Left hindlimb (tissue), 1 donor: ENCODE results near the gene TIMP4.

Source experiments
- DNase-seq: peaks from one replicate; pipeline ENCODE4 v3.0.0-alpha.2; 2018

TIMP4 gene

DNA sequence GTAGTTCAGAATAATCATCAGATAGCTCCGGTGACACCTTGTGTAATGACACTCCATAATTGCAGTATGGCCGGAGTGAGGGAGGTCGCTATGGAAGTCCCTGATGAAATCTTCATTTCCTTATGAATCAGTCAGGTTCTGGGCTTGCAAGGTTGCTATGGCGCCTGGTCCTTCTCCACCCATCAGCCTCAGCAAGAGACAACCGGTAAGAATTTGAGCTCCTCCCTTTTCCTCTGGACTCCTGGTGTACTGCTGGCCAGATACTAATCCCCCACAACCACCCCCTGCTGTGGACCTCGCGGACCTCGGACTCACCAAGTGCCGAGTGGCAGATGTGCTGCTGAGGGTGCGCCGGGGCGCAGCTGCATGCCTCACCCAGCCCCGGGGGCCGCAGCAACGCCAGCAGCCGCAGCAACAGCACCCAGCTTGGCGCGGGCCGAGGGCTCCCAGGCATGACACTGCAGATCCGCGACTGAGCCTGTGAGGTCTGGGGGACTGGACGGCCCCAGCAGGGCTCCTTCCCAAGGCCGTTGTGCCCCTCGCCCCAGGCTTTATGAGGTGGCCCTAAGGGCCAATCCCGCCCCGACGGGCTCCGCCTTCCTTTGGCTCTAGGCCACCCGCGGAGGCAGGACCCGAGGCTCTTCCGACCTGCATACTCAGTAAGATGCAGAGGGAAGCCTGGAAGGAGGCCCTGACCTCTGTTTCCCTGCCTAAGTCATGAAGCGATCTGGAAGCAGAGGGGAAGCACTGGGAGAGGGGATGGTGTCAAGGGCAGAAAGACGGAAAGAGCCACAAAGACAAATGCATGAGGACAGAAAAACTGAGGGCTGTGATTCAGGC lies at the start of gene TIMP4:
Gene TIMP4 (minus strand): TSS at position 526 of the 840 bp plus-strand sequence. CDS start 72 bp downstream, at position 454.
- no peak for DNase-seq

DNA sequence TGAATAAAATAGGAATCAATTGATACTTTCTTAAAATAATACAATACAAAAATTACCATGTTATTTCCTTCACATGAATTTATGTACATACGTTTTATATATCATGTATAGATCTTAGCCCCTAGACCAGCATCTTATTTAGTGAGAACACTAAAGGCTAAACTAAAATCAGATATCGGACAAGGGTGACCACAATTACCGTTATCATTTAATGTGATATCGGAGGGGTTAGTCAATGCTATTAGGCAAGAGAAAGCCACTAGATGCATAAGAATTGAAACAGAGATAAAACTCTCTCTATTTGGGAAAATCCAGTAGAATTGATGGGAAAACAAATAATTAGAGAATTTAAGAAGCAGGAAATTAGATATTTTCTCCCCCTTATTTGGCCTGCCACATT lies 46.5 kb upstream of the TIMP4 start:
- no peak for DNase-seq

DNA sequence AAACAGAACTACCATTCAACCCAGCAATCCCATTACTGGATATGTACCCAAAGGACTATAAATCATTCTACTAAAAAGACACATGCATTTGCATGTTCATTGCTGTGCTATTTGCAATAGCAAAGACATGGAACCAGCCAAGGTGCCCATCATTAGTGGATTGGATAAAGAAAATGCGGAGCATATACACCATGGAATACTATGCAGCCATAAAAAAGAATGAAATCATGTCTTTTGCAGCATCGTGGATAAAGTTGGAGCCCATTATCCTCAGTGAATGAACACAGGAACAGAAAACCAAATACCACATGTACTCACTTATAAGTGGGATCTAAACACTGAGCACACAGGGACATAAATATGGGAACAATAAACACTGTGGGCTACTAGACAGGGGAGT lies 43.1 kb upstream of the TIMP4 start:
- DNase-seq = no peak

DNA sequence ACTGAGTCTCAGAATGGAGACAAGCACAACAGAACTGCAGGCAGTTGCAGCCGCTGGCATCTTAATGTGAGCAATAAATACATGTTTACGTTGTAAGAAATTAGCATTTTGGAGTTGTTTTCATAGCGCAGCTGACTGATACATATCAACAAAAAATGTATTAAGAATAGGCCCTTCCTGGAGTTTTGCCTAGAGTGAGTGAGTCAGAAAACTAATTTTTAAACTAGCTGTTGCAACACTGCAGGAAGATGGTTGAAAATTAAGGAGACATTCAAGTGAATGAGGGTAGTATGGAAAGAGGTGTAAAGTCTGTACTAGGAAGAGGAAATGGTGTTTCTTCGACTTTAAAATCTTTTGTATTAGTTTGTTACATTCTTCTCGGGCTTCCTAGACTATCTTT lies 39.6 kb upstream of the TIMP4 start:
- no peak for DNase-seq

DNA sequence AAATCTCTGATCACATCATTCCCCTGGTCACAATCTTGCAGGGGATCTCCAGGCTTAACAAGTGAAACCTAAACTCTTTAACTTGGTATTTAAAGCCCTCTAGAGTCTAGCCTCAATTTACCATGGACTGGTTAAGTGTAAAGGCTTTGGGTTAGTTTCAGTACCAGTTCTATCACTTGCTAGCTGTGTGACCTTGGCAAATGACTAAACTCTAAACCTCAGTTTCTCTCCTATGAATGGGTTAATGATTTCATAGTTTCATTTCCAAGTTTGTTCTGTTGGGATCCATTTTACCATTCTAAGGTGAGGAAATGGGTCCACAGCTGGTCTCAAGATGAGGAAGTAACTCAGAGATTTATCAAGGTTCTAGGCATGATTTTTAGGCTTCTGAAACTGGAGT lies 38.8 kb upstream of the TIMP4 start:
- DNase-seq = no peak

DNA sequence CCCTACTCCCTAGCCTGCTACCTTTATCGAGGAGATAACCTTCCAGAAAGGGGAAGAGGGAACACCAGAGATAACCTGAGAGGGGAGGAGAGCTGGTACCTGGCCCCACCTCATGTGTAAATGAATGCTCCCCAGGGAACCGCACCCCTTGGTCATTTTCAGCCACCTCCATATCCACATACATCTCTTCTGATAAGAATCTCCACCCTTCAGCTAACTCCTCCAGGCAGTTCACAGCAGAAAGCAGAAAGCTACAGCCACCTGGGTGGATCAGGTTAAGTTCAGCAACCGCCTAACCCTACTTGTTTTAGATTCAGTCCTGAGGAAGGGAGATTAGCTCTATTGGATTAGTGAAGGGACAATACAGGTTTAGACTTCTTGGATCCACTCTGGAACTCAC lies 38.0 kb upstream of the TIMP4 start:
- no peak for DNase-seq

DNA sequence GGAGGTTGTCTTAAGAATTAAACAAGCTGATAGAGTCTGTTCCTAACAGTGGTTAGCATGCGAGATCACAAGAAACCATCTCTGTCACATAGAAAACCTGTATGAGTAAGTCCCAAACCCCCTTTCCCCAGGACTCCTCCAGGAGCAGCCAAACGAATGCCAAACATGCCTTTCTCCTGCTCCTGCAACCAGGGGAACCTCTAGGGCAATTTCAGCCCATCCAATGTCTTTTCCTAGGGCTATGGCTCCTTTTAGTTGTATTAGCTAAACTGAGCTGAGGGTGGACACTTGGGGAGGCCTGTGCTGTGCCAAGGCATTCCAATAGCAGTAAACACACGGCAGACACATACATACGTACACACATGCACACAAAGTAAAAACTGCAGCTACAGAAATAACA lies 36.5 kb upstream of the TIMP4 start:
- no peak for DNase-seq

DNA sequence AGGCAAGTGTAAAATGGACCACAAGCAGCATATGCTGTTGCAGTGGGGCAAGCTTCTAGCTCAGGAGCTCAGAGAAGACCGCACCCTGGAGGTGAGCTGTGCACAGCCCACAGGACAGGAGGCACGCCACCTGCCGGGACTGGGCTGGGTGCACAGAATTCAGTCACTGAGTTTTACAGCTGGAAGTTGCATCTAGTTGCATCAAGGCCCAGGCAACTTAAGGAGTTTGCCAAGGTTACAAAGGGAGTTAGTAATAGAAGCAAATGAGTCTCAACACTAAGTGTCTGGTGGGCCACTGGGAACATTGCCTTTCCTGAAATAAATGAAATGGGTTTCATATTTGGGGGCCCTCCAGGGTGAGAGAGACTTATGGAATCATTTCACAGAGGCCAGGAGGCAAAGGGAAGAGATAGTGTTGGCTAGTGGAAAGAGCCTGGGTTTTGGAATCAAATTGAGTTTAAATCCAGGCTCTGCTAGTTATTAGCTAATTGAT lies 36.0 kb upstream of the TIMP4 start:
- no peak for DNase-seq

DNA sequence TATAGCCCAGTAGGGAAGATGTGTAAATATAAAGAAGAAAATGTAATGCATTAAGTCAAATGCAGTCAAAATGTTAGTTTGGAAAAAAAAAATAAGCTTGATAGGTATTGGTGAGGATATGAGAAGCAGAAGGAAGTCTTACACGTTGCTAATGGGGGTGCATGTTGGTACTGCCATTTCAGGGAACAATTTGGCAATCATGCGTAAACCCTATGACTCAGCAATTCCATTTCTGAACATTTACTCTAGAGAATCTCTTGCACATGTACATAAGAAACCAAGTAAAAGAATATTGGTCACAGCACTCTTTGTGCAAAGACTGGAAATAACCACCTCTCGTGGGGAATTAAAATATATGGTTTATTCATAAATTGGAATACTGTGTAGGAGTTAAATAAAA lies 35.5 kb upstream of the TIMP4 start:
- no peak for DNase-seq

DNA sequence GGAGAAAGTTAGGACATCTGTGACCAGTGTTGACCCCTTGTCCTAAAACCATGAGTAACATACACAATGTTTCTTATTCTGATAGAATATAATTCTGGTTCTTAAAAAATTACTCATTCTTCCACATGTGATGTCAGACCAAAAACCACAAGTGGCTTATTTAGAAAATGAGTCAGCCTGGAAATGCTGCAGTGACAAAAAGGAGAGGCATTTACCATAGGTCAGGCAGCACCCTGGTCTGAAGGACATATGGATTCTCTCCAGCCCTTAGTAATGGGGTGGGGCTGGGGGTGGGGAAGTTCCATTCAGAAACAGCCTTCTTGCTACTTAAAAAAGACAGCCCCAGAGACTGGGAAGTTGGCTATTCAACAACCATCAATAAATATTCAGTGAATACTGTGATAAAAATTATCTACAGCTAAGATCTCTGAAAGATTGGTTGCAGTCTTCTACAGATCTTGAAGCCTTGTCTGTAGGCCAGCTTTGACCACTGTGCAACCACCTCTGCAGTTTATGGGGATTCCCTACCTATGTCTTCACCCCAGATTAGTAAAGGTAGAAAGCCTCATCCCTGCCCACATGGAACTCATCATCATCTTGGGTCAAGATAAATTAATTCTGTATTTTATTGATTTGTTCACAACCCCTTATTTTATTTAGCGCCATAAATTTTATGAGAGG lies 34.9 kb upstream of the TIMP4 start:
- DNase-seq = no peak

DNA sequence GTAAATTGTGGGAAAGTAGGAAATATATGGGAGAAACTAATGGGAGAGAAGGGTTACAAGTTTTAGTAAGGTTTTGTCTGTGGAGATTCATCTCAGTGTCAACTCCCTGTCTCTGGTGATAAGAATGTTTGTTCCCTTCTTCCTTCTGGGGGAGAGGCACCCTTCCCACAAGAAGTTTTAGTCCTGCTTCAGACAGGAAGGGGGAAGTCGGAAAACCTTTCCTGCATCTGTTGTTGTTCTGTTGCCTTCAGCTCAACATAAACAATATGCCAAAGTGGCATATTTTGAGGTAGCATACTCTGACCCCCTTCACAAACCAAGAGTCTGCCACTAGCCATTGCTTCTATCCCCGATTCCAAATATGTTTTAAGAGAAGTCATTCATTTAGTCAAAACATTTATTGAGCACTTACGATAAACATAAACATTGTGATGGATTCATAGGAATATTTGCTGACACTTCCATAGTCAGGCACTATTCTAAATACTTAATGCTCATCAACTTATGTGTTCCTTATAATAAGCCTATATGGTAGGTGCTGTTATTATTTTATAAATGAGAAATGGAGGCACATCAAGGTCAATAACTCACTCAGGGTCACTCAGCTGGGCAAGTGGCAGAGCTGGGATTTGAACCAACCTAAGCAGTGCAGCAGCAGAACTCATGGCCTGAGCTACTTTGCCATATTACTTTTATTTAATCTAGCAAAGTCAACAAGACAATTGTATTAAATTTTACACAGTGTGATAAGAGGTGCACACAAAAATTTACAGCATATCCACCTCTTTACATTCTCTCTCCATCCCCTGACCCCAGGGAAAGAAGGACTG lies 34.2 kb upstream of the TIMP4 start:
- DNase-seq = no peak

DNA sequence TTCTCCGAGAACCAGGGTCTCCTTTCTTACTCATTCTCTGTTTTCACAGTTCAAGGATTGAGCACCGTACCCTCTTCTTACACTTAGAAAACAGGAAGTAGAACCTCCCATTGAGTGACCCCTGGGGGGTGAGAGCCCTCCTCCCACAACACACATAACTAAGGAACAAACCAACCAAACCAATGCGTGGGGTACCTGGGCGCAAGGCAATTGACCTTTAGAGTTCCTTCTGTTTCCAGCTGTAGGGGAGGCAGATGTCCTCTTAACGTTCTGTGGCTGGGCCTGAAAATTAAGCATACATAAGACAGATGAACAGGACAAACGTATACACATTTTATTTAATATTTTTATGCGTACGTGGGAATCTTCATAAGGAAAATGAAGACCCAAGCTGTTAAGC lies 33.5 kb upstream of the TIMP4 start:
- DNase-seq = no peak

DNA sequence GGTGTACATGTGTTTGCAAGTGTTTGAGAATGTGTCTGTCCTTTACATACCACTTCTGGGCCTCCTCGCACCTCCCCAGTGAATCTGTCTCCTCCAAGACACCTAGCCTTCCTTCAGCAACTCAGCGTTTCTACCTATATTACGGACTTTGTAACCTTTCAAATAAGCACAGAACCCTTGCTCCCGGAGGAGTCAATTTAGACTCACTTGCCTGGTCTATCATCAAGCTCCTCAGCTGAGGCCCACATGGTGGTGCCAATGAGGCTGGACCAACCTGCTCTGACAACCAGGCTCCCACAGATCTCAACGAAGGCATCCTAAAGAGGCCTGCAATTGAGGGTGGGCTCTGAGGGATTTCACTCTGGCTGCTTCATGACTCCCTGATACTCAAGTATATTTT lies 32.8 kb upstream of the TIMP4 start:
- no peak for DNase-seq

DNA sequence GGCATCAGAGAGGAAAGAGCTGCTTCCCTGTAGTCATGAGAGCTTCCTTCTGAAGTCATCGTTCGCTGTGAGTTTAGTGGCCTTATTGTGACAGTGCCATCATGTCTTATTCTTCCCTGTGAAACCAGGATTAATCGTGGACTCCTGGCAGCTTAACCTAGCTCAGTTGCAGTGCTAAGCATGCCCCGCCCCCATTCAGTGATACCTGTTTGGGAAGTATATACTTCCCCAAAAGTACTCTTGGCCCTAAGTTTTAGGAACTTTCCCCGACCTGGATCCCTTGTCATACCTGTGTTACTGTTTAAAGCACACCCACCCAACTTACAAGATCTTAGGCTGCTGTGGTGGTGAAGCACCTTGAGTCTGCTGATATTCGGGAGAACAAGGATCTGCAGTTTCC lies 32.1 kb upstream of the TIMP4 start:
- no peak for DNase-seq

DNA sequence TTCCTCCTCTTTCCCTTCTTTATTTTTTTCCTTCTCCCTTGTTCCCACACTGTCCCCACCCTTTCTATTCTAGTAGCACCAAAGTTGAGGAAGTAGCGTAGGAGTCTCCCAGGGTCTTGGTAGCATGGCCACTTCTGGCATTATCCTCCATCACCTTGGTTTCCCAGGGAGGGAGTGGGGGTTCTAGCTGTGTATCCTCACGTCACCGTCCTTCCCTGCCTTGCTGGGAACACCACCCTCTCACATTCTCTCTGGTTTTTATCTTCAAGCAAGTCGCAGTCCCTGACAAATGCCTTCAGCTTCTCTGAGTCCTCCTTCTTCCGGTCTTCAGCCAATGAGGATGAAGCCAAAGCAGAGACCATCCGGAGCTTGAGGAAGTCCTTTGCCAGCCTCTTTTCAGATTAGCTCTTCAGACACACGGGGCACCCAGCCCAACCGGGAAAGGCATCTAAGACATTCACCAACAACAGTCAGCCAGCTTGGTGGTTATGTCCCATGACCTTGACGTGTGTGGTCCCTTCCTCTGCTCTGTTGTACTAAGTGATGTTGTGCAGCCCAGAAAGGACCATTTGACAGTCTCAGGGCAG lies 31.6 kb upstream of the TIMP4 start:
- DNase-seq = no peak

DNA sequence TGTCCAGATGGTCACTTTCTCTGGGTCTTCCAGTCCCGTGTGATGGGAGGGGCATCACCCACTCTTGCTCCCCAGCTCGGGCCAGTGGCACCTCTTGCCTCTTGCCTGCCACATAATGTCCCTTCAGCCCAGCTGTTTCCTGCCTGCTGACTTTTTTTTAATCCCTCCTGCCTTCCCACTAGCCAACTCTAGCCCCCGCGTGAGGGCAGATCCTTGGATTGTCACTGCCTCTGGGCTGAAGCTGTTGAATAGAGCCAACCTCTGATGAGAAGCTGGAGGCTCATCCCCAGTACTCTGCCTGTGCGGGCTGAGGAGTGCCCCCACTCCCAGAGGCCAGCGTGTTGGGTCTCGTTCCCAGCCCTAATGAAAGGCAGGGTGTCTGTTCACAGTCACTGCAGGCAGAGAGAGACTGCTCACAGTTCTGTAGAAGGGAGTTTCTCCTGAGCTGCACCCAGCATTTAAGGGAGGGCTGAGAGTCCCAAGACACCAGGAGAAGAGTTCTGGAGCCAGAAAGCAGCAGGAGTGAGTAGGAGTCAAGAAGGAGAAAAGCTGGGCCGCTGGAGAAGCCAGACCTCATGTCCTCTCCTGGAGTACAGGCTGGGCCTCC lies 30.1 kb upstream of the TIMP4 start:
- DNase-seq = no peak

DNA sequence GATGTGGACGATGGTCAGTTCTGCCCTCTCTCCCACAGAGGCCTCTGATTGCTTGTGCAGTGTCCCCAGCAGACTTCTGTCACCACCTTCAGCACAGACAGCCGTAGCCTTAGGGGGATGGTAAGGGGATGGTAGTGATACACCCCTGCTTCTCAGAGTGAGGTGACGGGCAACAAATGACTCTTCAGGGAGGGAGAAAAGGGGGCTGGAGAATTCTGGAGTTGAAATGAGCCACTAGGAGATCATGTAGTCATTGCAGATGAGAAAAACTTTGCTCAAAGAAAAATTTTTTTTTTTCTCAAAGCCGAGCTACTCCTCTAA lies 29.6 kb upstream of the TIMP4 start:
- no peak for DNase-seq

DNA sequence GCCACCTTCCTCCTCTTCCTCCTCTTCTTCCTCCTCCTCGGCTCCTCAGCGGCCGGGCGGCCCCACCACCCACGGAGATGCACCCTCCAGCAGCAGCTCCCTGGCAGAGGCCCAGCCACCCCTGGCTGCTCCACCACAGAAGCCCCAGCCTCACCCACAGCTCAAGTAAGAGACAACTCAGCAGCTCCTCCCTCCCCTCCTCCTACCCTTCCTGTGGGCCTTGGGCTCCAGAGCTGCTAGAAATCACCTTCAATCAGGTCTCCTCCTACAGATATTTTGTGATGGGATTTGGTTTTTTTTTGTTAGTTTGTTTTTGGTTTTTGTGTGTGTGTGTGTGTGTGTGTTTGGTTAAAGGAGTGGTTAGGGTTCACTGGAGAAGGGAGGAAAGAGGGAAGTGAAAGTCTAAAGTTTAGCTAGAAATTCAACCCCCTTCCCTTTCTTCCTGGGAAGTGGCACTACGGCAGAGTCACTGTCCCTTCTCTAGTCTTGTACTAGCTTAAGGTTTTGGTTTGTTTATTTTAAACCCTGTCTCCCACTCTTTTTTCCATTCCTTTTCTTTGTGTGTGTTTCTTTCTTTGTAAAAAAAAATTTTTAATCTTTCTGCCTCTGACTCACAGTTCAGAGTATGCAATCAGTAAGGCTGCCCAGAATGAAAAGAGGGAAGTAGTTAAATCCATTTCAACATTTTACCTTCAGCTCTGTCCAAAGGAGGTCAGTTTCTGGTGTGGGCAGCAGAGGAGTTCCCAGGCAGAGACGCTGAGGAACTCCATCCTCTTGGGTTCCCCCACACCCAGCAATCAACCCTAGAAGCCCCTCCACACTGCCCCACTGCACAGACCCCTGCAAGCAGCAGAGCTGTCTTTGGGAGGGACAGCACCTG lies 29.0 kb upstream of the TIMP4 start:
- no peak for DNase-seq

DNA sequence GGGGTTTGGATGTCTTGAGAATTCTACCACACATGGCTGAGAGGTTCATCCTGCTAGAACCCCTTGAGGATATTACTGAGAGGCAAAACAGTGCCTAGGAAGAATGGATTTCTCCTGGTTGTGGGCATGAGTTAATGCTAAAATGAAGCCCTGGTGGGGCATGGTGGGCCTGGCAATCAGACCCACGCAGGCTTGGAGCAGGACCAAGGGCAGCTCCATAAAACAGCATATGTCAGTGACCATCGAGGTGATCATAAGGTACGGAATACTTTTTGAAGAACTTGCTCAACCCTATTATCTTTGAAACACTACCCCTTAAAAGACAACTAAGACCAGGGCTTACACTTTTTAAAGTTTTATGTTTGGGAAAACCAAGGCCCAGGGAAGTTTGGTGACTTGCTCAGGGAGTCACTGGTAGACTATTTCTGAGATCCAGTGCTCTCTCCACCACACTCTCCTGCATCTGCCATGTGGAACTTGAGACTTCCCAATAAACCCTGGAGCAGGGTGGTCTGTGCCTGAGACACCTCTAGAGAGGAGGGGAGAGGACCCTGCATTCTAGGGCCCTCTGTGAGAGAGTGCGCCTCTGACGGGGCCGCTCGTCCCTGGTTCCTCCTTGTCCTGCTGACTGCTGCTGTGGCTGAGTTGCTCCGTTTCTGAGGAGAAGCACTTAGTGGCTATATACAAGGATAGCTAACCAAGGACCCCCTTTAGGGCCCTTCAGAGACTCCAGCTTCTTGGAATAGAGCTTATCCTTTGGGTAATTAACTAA lies 28.0 kb upstream of the TIMP4 start:
- no peak for DNase-seq

DNA sequence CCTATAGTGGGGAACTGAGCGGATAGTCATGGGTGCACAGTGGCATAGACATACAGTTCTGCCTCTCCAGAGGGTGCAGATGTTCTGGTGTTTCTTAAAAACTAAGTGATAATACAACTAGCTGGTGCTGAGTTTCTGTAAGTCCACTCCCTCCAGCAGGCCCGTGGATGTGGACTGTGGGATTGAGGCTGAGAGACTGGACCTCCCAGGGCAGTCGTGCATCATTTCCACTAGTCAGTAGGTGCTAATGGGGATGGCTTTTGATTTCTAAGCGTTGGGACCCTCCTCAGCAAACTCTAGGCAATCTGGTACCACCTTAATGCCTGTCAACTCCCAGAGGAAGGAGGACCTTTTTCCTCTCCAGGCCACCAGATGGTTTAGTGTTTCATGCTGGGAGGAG lies 27.3 kb upstream of the TIMP4 start:
- no peak for DNase-seq

DNA sequence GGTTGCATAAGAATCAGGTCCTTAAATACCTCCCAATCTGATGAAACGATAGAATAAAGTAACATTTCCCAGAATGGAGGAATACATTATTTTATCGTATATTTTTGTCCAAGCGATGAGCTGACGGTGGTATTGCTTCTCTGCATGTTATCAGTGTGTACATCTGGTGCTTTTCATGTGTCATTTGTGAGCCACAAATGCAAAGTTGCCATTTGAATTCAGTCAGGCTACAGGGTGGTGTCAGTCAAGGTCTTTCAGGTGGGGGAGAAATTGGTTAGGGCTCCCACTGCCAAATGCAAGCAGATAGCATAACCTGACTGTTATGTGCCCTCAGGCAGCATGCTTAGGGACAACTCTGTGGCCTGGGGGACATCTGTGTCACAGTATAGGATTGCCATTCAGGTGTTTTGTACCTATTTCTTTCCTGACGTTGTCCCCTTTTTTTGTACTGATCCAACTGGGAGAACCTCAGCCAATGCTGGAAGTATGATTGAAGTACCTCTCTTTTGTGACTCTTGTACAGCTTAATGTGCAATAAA lies 26.5 kb upstream of the TIMP4 start:
- DNase-seq = no peak
